HEK293 (cell line): ENCODE measurements around the gene TMEM151A.

Experiments used
- CTCF ChIA-PET: fragments of 350-600 bp; formaldehyde crosslinking; extraction: SDS; loops from one replicate; lab custom pipeline; 2021; ENCODE audit warnings: antibody characterized with exemption; lab: Yijun Ruan, JAX
- POLR2A ChIA-PET: fragments of 300-600 bp; formaldehyde crosslinking; extraction: SDS; loops from one replicate; lab custom pipeline; 2020; ENCODE audit warnings: antibody characterized with exemption, inconsistent platforms; lab: Yijun Ruan, JAX
- H3K27ac ChIP-seq: fragments of 200-500 bp; sonication (Bioruptor generic); 2 replicates; pipeline ENCODE4 v1.5.1; 2014; ENCODE audit warnings: low read depth, low read length, control low read depth, inconsistent platforms; ENCODE audit errors: extremely low read depth
- H3K36me3 ChIP-seq, 2 experiments: fragments of 200-500 bp in 1 of 2; sonication (Bioruptor generic) in 1 of 2; 1 replicate in 1 of 2; 2 replicates in 1 of 2; pipeline ENCODE4 v1.5.1; 2014 to 2017; ENCODE audit warnings: inconsistent platforms in 2 of 2, low read length in 2 of 2; ENCODE audit not compliant: control insufficient read depth in 2 of 2, insufficient read depth in 1 of 2
- H3K4me1 ChIP-seq: fragments of 200-500 bp; sonication (Bioruptor generic); 2 replicates; pipeline ENCODE4 v1.5.1; 2014; ENCODE audit warnings: mild to moderate bottlenecking, low read length, inconsistent platforms; ENCODE audit not compliant: control insufficient read depth, insufficient read depth
- H3K4me3 ChIP-seq: 2 replicates; pipeline ENCODE4 v1.5.1; 2011; ENCODE audit warnings: low read depth, mild to moderate bottlenecking, control low read depth, low read length, moderate library complexity
- H3K9me3 ChIP-seq: fragments of 200-500 bp; sonication (Bioruptor generic); 2 replicates; pipeline ENCODE4 v1.5.1; 2014; ENCODE audit warnings: low read depth, low read length, inconsistent platforms; ENCODE audit not compliant: control insufficient read depth, insufficient read depth
- CTCF ChIP-seq: fragments of 450-650 bp; formaldehyde crosslinking; IDR thresholded peaks from 2 replicates; pipeline ENCODE4 v1.5.1; 2016; ENCODE audit warnings: missing biosample characterization, missing genetic modification characterization
- GLI2 ChIP-seq: fragments of 450-650 bp; formaldehyde crosslinking; IDR thresholded peaks from 2 replicates; pipeline ENCODE4; 2017; ENCODE audit warnings: missing biosample characterization, missing genetic modification characterization, low read depth, borderline replicate concordance
- GLIS2 ChIP-seq: fragments of 450-650 bp; formaldehyde crosslinking; IDR thresholded peaks from 2 replicates; pipeline ENCODE4 v1.5.1; 2016; ENCODE audit warnings: missing biosample characterization, missing genetic modification characterization
- HOXC10 ChIP-seq: sonication (generic); formaldehyde crosslinking; IDR thresholded peaks from 2 replicates; pipeline ENCODE4 v1.8.1; 2023; ENCODE audit warnings: mild to moderate bottlenecking, missing genetic modification reagents
- KLF10 ChIP-seq: fragments of 450-650 bp; IDR thresholded peaks from 2 replicates; pipeline ENCODE4 v1.5.1; 2018; ENCODE audit warnings: missing biosample characterization, mild to moderate bottlenecking, missing genetic modification characterization
- ZBTB1 ChIP-seq: fragments of 450-650 bp; formaldehyde crosslinking; IDR thresholded peaks from 2 replicates; pipeline ENCODE4 v1.5.1; 2016; ENCODE audit warnings: missing biosample characterization, missing genetic modification characterization
- ZFP3 ChIP-seq: fragments of 450-650 bp; formaldehyde crosslinking; IDR thresholded peaks from 2 replicates; pipeline ENCODE4 v1.5.1; 2016; ENCODE audit warnings: low read depth, missing biosample characterization, missing genetic modification characterization
- ZNF175 ChIP-seq: fragments of 450-650 bp; formaldehyde crosslinking; IDR thresholded peaks from 2 replicates; pipeline ENCODE4 v1.5.1; 2016; ENCODE audit warnings: missing biosample characterization, missing genetic modification characterization
- ZNF19 ChIP-seq: fragments of 450-650 bp; formaldehyde crosslinking; IDR thresholded peaks from 2 replicates; pipeline ENCODE4; 2016; ENCODE audit warnings: missing biosample characterization, missing genetic modification characterization, low read depth
- ZNF239 ChIP-seq: fragments of 450-650 bp; formaldehyde crosslinking; IDR thresholded peaks from 2 replicates; pipeline ENCODE4 v1.5.1; 2016; ENCODE audit warnings: missing biosample characterization, missing genetic modification characterization
- ZNF274 ChIP-seq, 2 experiments: fragments of 200-500 bp in 1 of 2; fragments of 450-650 bp in 1 of 2; sonication (Bioruptor generic) in 1 of 2; formaldehyde crosslinking in 1 of 2; IDR thresholded peaks; 2 replicates each; pipeline versions ENCODE4 v1.5.1 to v1.6.1; 2014 to 2016; ENCODE audit warnings: borderline replicate concordance in 1 of 2, inconsistent platforms in 1 of 2, low read length in 1 of 2, missing biosample characterization in 1 of 2, missing genetic modification characterization in 1 of 2
- ZNF398 ChIP-seq: fragments of 450-650 bp; formaldehyde crosslinking; IDR thresholded peaks from 2 replicates; pipeline ENCODE4 v1.5.1; 2017; ENCODE audit warnings: missing biosample characterization, missing genetic modification characterization
- ZNF488 ChIP-seq: fragments of 450-650 bp; formaldehyde crosslinking; IDR thresholded peaks from 2 replicates; pipeline ENCODE4 v1.5.1; 2016; ENCODE audit warnings: missing biosample characterization, missing genetic modification characterization
- ZNF571 ChIP-seq: fragments of 450-650 bp; formaldehyde crosslinking; IDR thresholded peaks from 2 replicates; pipeline ENCODE4 v1.5.0; 2017; ENCODE audit warnings: missing biosample characterization, missing genetic modification characterization
- ZNF600 ChIP-seq: fragments of 450-650 bp; formaldehyde crosslinking; IDR thresholded peaks from 2 replicates; pipeline ENCODE4 v1.5.1; 2016; ENCODE audit warnings: missing biosample characterization, missing genetic modification characterization
- ZNF621 ChIP-seq: fragments of 450-650 bp; formaldehyde crosslinking; IDR thresholded peaks from 2 replicates; pipeline ENCODE4 v1.5.1; 2017; ENCODE audit warnings: missing biosample characterization, missing genetic modification characterization
- ZNF626 ChIP-seq: fragments of 450-650 bp; sonication (Bioruptor Pico); formaldehyde crosslinking; IDR thresholded peaks from 2 replicates; pipeline ENCODE4 v1.5.1; 2018; ENCODE audit warnings: missing biosample characterization, missing genetic modification characterization, inconsistent platforms
- ZNF792 ChIP-seq: fragments of 450-650 bp; formaldehyde crosslinking; IDR thresholded peaks from 2 replicates; pipeline ENCODE4 v1.5.1; 2016; ENCODE audit warnings: missing biosample characterization, missing genetic modification characterization
- ZSCAN4 ChIP-seq: fragments of 450-650 bp; formaldehyde crosslinking; IDR thresholded peaks from 2 replicates; pipeline ENCODE4 v1.5.1; 2017; ENCODE audit warnings: missing biosample characterization, missing genetic modification characterization

The TMEM151A gene

GRCh38 chr11:66339686-66340483 lies 48.2 kb downstream of the TMEM151A start:
- TF ChIP-seq ZNF792 (tag by site-specific recombination) (no peak), ZNF571 (tag by site-specific recombination) (no peak)
- TF ChIP-seq, all 188 proteins: peak for 0
- peaks cover 0 to 66% of the 10 kb centered on the region in 2 experiments; a peak in 2 of 3 replicates for H3K36me3 ChIP-seq
- no peaks in the 10 kb centered on the region for H3K4me1 ChIP-seq
- no peaks in the 10 kb centered on the region for H3K9me3 ChIP-seq
- ChIA-PET POLR2A (interaction anchor here (1.7 kb wide), 1 partner anchor 28 kb away, joined by 4 read pairs; no protein-coding TSS in a partner anchor), CTCF (interaction anchor here (0.6 to 1.4 kb wide), 4 partner anchors 11 to 318 kb away, joined by 3 to 6 read pairs (median 4); no protein-coding TSS in a partner anchor)
- H3K4me3 ChIP-seq: no peak overlapping the region
- H3K27ac ChIP-seq: no peak overlapping the region

- H3K36me3 ChIP-seq: peaks cover 0 to 66% of the 10 kb centered on the region in 2 experiments; a peak in 2 of 3 replicates
These were observed 49.2 kb downstream of the TMEM151A start for GRCh38 chr11:66340596-66341501.

GRCh38 chr11:66341502-66342126 lies 49.9 kb downstream of the TMEM151A start:
- peaks cover 0 to 66% of the 10 kb centered on the region in 2 experiments; a peak in 2 of 3 replicates for H3K36me3 ChIP-seq
- CTCF ChIA-PET: interaction anchor here (1.0 kb wide), 2 partner anchors 31 to 48 kb away, joined by 3 to 4 read pairs; no protein-coding TSS in a partner anchor
- no peaks in the 10 kb centered on the region for H3K9me3 ChIP-seq
- H3K4me1 ChIP-seq: no peaks in the 10 kb centered on the region
- POLR2A ChIA-PET: no interaction called here
- H3K4me3 ChIP-seq: no peak overlapping the region
- no peak overlapping the region for H3K27ac ChIP-seq
- TF ChIP-seq KLF10: no peak
- no peak for TF ChIP-seq GLIS2
- no peak for TF ChIP-seq ZNF398 (tag by site-specific recombination)
- TF ChIP-seq ZBTB1 (tag by site-specific recombination): no peak
- TF ChIP-seq ZFP3: no peak
- no peak for TF ChIP-seq HOXC10
- TF ChIP-seq ZNF239 (tag by site-specific recombination): no peak
- peak; percentile 88 for TF ChIP-seq ZSCAN4 (tag by site-specific recombination)
- no peak for TF ChIP-seq ZNF175

More at GRCh38 chr11:66340596-66341501, 49.2 kb downstream of the TMEM151A start:
- ChIA-PET CTCF (interaction anchor here (1.1 to 1.4 kb wide), 2 partner anchors 12 to 29 kb away, joined by 4 to 6 read pairs; no protein-coding TSS in a partner anchor), POLR2A (no interaction called here)
- H3K4me1 ChIP-seq: no peaks in the 10 kb centered on the region
- TF ChIP-seq ZNF488 (tag by site-specific recombination) (no peak), GLI2 (tag by site-specific recombination) (no peak), ZNF274 (IDR thresholded peaks at IDR 0.05; ENCODE audit: low read length) (no peak), ZNF274 (tag by site-specific recombination; IDR thresholded peaks at IDR 0.05; ENCODE audit: borderline replicate concordance) (no peak), ZNF600 (tag by site-specific recombination) (no peak), ZNF19 (no peak), ZNF621 (tag by site-specific recombination) (no peak), ZNF175 (no peak), CTCF (no peak), ZNF626 (tag by site-specific recombination) (no peak)
- TF ChIP-seq, all 188 proteins: peak for 0
- H3K27ac ChIP-seq: no peak overlapping the region
- H3K4me3 ChIP-seq: no peak overlapping the region
- H3K9me3 ChIP-seq: no peaks in the 10 kb centered on the region
